22Rv1 (cell line): ENCODE data around the gene EIF6.

Source experiments
- ZFX ChIP-seq: fragments of 450-650 bp; IDR thresholded peaks from 2 replicates; pipeline ENCODE4 v1.6.1; 2017; ENCODE audit warnings: antibody characterized with exemption, borderline replicate concordance
- TF ChIP-seq, protein P1 (sequence below): fragments of 450-650 bp; IDR thresholded peaks from 2 replicates; pipeline ENCODE4 v1.5.1; 2017; ENCODE audit warnings: mild to moderate bottlenecking

GRCh38 chr20:35291654-35292503, 7.3 kb upstream of the EIF6 start, which contains the start of gene FAM83C:
- TF ChIP-seq, protein P1, sequence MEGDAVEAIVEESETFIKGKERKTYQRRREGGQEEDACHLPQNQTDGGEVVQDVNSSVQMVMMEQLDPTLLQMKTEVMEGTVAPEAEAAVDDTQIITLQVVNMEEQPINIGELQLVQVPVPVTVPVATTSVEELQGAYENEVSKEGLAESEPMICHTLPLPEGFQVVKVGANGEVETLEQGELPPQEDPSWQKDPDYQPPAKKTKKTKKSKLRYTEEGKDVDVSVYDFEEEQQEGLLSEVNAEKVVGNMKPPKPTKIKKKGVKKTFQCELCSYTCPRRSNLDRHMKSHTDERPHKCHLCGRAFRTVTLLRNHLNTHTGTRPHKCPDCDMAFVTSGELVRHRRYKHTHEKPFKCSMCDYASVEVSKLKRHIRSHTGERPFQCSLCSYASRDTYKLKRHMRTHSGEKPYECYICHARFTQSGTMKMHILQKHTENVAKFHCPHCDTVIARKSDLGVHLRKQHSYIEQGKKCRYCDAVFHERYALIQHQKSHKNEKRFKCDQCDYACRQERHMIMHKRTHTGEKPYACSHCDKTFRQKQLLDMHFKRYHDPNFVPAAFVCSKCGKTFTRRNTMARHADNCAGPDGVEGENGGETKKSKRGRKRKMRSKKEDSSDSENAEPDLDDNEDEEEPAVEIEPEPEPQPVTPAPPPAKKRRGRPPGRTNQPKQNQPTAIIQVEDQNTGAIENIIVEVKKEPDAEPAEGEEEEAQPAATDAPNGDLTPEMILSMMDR: no peak
- TF ChIP-seq ZFX: no peak
